K562 (cell line): Measurements from ENCODE around the gene MYLK3. TPM values are rescaled to one million over a fixed set of nuclear protein-coding genes. Genes with fewer than 3 reads are reported as not detected.

Source experiments
- ARID1B ChIP-seq: fragments of 450-650 bp; IDR thresholded peaks from 2 replicates; pipeline ENCODE4 v1.6.1; 2016; ENCODE audit warnings: antibody characterized with exemption, mild to moderate bottlenecking, inconsistent platforms
- CBFA2T2 ChIP-seq: fragments of 450-650 bp; conservative IDR thresholded peaks from 2 replicates; pipeline ENCODE4 v1.6.1; 2017; ENCODE audit warnings: mild to moderate bottlenecking
- CBFA2T3 ChIP-seq: fragments of 450-650 bp; IDR thresholded peaks from 2 replicates; pipeline ENCODE4 v1.6.1; 2017
- CBX3 ChIP-seq, 2 experiments: IDR thresholded peaks; 1 replicate in 1 of 2; 2 replicates in 1 of 2; pipeline ENCODE4 v1.6.1; 2012; ENCODE audit warnings: inconsistent platforms in 2 of 2, low read length in 2 of 2, borderline replicate concordance in 1 of 2, control low read depth in 1 of 2
- ETV1 ChIP-seq: fragments of 450-650 bp; conservative IDR thresholded peaks from 2 replicates; pipeline ENCODE4 v1.6.1; 2016; ENCODE audit warnings: missing genetic modification characterization, control low read depth, low read depth, missing compliant biosample characterization
- FOXK1 ChIP-seq: sonication (generic); formaldehyde crosslinking; IDR thresholded peaks from 2 replicates; pipeline ENCODE4 v1.8.0; 2022; ENCODE audit warnings: missing genetic modification reagents, mild to moderate bottlenecking, borderline replicate concordance
- HDAC3 ChIP-seq: fragments of 450-650 bp; IDR thresholded peaks from 2 replicates; pipeline ENCODE4 v1.6.1; 2018; ENCODE audit warnings: borderline replicate concordance, mild to moderate bottlenecking, moderate library complexity; ENCODE audit not compliant: partially characterized antibody
- JUNB ChIP-seq: fragments of 450-650 bp; formaldehyde crosslinking; conservative IDR thresholded peaks from 2 replicates; pipeline ENCODE4 v1.4.0; 2020; ENCODE audit warnings: mild to moderate bottlenecking
- MEF2D ChIP-seq: conservative IDR thresholded peaks from 2 replicates; pipeline ENCODE4 v1.6.1; 2016; ENCODE audit warnings: low read depth, missing genetic modification characterization, missing compliant biosample characterization
- MEIS2 ChIP-seq: fragments of 450-650 bp; IDR thresholded peaks from 2 replicates; pipeline ENCODE4 v1.6.1; 2014; ENCODE audit warnings: mild to moderate bottlenecking; ENCODE audit not compliant: partially characterized antibody
- MITF ChIP-seq: IDR thresholded peaks from 2 replicates; pipeline ENCODE4 v1.6.1; 2014; ENCODE audit warnings: antibody characterized with exemption
- RB1 ChIP-seq: fragments of 450-650 bp; IDR thresholded peaks from 2 replicates; pipeline ENCODE4 v1.6.1; 2017; ENCODE audit warnings: low read depth, mild to moderate bottlenecking
- RBM14 ChIP-seq: fragments of 200-400 bp; formaldehyde crosslinking; IDR thresholded peaks from 2 replicates; pipeline ENCODE4 v1.6.1; 2018; ENCODE audit warnings: low read depth, mild to moderate bottlenecking, low read length, moderate library complexity, borderline replicate concordance; ENCODE audit not compliant: insufficient read depth
- RBM17 ChIP-seq: fragments of 200-400 bp; formaldehyde crosslinking; IDR thresholded peaks from 2 replicates; pipeline ENCODE4 v1.6.1; 2017; ENCODE audit warnings: low read depth, mild to moderate bottlenecking, low read length, borderline replicate concordance
- RFX1 ChIP-seq: fragments of 450-650 bp; IDR thresholded peaks from 2 replicates; pipeline ENCODE4 v1.6.1; 2016; ENCODE audit warnings: mild to moderate bottlenecking, moderate library complexity
- SMAD2 ChIP-seq: fragments of 150-350 bp; IDR thresholded peaks from 2 replicates; pipeline ENCODE4 v1.6.1; 2014; ENCODE audit warnings: low read depth, mild to moderate bottlenecking, low read length
- SNIP1 ChIP-seq: fragments of 450-650 bp; IDR thresholded peaks from 2 replicates; pipeline ENCODE4 v1.7.1; 2017; ENCODE audit warnings: low read depth, mild to moderate bottlenecking
- TSC22D4 ChIP-seq: fragments of 450-650 bp; IDR thresholded peaks from 2 replicates; pipeline ENCODE4 v1.6.1; 2016; ENCODE audit warnings: missing genetic modification characterization, missing biosample characterization, control low read depth
- ZBTB12 ChIP-seq: fragments of 250-450 bp; sonication (Bioruptor Pico); IDR thresholded peaks from 2 replicates; pipeline ENCODE4 v1.4.0; 2020
- ZFP91 ChIP-seq: sonication (generic); formaldehyde crosslinking; IDR thresholded peaks from 2 replicates; pipeline ENCODE4 v1.8.0; 2022; ENCODE audit warnings: mild to moderate bottlenecking, missing genetic modification reagents
- ZNF324 ChIP-seq: fragments of 250-450 bp; sonication (Bioruptor Pico); IDR thresholded peaks from 2 replicates; pipeline ENCODE4 v1.4.0; 2020; ENCODE audit warnings: mild to moderate bottlenecking
- ZNF561 ChIP-seq: fragments of 450-650 bp; formaldehyde crosslinking; conservative IDR thresholded peaks from 2 replicates; pipeline ENCODE4 v1.4.0; 2020; ENCODE audit warnings: mild to moderate bottlenecking, moderate library complexity
- polyA plus RNA-seq, 8 experiments: library from polyadenylated mRNA; depleted of rRNA in 4 of 8; stranded (reverse) in 5 of 8; unstranded in 3 of 8; fragments of >200 nt; fragmentation: Nextera tagmentation in 2 of 8; fragmentation: Illumina TruSeq in 1 of 8; extraction: Ambion mirVana in 2 of 8; extraction: Trizol in 1 of 8; gene quantifications; 2 replicates each; pipeline versions ENCODE4 v1.2.1 to v1.2.3, GENCODE V29; 2011 to 2014; ENCODE audit warnings: inconsistent platforms in 1 of 8, missing spikeins in 1 of 8
- total RNA-seq, 7 experiments: library from RNA; depleted of rRNA in 6 of 7; stranded (reverse); fragments of >200 nt in 6 of 7; fragmentation: Illumina TruSeq in 2 of 7; extraction: Trizol in 2 of 7; gene quantifications; 2 replicates each; pipeline versions ENCODE4 v1.2.1 to v1.2.3, GENCODE V29; 2011 to 2021; ENCODE audit warnings: low replicate concordance in 1 of 7
- TF ChIP-seq, protein P1 (sequence below): fragments of 450-650 bp; IDR thresholded peaks from one replicate; pipeline ENCODE4 v1.6.1; 2018; ENCODE audit warnings: mild to moderate bottlenecking, moderate library complexity; ENCODE audit not compliant: partially characterized antibody
- TF ChIP-seq, protein P2 (sequence below): fragments of 450-650 bp; IDR thresholded peaks from 2 replicates; pipeline ENCODE4 v1.6.1; 2016

Gene MYLK3
- total and polyA plus RNA-seq, 9 of the 15 experiments (the other 6 are each of a cell fraction or from before 2014, with no cell fraction given), result 0.69 to 10.7 (median 4.7) TPM

DNA sequence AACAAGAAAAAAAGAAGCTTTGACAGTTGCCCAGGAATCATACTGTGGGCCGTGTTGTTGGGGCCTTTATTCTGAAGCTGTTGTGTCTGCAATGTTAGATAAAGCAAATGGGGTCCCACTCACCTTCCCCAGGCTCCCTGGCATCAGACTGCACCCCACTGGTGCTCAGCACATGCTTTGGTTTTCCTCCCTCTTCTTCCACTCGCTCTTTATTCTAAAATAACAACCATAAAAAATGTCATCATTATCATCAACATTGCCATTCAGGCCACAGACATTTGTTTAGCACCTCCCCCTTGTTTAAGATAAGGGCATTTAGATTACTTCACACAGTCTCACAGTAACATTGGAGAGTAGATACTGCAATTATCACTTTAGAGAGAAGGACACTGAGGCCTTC lies 8.2 kb downstream of the MYLK3 start (continued):
- TF ChIP-seq ZNF324 (no peak), MEF2D (tag) (no peak), RBM14 (no peak), ZFP91 (CRISPR knock-in tag) (no peak), CBX3 (IDR thresholded peaks at IDR 0.05; ENCODE audit: borderline replicate concordance in 1 of 2, low read length in 2 of 2) (no peak), SNIP1 (no peak), RBM17 (no peak), ZNF561 (CRISPR knock-in tag) (no peak), RFX1 (peak; percentile 83), ZBTB12 (CRISPR knock-in tag) (no peak), CBFA2T3 (peak; percentile 56), FOXK1 (CRISPR knock-in tag) (no peak), CBFA2T2 (peak; percentile 10; the same call in 1 of the 2 replicates), JUNB (no peak), SMAD2 (no peak), HDAC3 (no peak), ETV1 (tag) (no peak), ARID1B (peak; percentile 68), TSC22D4 (tag) (no peak), RB1 (no peak), MITF (no peak), MEIS2 (peak; percentile 61)
- TF ChIP-seq, protein P1, sequence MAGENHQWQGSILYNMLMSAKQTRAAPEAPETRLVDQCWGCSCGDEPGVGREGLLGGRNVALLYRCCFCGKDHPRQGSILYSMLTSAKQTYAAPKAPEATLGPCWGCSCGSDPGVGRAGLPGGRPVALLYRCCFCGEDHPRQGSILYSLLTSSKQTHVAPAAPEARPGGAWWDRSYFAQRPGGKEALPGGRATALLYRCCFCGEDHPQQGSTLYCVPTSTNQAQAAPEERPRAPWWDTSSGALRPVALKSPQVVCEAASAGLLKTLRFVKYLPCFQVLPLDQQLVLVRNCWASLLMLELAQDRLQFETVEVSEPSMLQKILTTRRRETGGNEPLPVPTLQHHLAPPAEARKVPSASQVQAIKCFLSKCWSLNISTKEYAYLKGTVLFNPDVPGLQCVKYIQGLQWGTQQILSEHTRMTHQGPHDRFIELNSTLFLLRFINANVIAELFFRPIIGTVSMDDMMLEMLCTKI, result no peak
- TF ChIP-seq, protein P2, sequence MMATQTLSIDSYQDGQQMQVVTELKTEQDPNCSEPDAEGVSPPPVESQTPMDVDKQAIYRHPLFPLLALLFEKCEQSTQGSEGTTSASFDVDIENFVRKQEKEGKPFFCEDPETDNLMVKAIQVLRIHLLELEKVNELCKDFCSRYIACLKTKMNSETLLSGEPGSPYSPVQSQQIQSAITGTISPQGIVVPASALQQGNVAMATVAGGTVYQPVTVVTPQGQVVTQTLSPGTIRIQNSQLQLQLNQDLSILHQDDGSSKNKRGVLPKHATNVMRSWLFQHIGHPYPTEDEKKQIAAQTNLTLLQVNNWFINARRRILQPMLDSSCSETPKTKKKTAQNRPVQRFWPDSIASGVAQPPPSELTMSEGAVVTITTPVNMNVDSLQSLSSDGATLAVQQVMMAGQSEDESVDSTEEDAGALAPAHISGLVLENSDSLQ, result 0 out of 2 replicates have a peak, but pooled peaks have one; percentile 17
